ENCODE measurements around the gene SURF1. TPM values are rescaled to one million over a fixed set of nuclear protein-coding genes. Genes with fewer than 3 reads are reported as not detected.

SURF1 gene, protein sequence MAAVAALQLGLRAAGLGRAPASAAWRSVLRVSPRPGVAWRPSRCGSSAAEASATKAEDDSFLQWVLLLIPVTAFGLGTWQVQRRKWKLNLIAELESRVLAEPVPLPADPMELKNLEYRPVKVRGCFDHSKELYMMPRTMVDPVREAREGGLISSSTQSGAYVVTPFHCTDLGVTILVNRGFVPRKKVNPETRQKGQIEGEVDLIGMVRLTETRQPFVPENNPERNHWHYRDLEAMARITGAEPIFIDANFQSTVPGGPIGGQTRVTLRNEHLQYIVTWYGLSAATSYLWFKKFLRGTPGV
- total RNA-seq, result 36.2 and 39.4 TPM in 2 replicates
- long read RNA-seq, partial matches to known transcripts, result 0 of 4 reads
- long read RNA-seq, other reads (novel, unspliced or antisense), result 2 of 4 reads

DNA sequence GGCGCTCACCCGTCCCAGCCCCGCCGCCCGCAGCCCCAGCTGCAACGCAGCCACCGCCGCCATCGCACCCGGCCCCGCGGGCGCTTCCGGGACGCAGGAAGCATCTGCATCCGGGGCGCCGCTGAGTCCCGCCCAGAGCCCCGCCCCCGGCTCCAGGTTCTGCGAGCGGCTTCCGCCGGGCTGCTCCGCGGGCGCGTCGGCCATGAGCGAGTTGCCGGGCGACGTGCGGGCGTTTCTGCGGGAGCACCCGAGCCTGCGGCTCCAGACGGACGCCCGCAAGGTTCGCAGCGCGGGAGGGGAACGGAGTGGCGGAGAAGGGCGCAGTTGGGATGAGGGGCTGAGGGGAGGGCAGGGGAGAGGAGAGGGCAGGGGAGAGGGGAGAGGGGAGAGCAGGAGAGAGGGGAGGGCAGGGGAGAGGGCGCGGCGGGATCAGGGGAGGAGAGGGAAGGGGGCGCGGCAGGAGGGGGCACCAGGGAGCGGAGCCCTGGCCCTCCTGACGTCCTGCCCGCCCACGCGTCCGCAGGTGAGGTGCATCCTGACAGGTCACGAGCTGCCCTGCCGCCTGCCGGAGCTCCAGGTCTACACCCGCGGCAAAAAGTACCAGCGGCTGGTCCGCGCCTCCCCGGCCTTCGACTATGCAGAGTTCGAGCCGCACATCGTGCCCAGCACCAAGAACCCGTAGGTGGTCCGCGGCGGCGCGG lies at the start of gene SURF1, which contains the start of gene SURF2:
Gene SURF1, minus strand, starts transcription at position 97 of the 701 bp plus-strand sequence. Its CDS starts 34 bp downstream, at position 63.
Gene SURF2, plus strand, starts transcription at position 160 of the 701 bp plus-strand sequence. Its CDS starts 43 bp downstream, at position 203.
- Mint-ChIP-seq H3K36me3 (ENCODE audit: unreplicated experiment) (peaks cover 16% of the 10 kb centered on the region), H3K9me3 (ENCODE audit: unreplicated experiment) (no peaks in the 10 kb centered on the region), H3K27me3 (ENCODE audit: unreplicated experiment) (no peaks in the 10 kb centered on the region), H3K27ac (ENCODE audit: unreplicated experiment) (peak within 1 kb of the TSS; percentile 78), H3K4me3 (ENCODE audit: unreplicated experiment) (peak within 1 kb of the TSS; percentile 85), H3K4me1 (ENCODE audit: unreplicated experiment) (peaks cover 29% of the 10 kb centered on the region)
- TF ChIP-seq, protein P1, sequence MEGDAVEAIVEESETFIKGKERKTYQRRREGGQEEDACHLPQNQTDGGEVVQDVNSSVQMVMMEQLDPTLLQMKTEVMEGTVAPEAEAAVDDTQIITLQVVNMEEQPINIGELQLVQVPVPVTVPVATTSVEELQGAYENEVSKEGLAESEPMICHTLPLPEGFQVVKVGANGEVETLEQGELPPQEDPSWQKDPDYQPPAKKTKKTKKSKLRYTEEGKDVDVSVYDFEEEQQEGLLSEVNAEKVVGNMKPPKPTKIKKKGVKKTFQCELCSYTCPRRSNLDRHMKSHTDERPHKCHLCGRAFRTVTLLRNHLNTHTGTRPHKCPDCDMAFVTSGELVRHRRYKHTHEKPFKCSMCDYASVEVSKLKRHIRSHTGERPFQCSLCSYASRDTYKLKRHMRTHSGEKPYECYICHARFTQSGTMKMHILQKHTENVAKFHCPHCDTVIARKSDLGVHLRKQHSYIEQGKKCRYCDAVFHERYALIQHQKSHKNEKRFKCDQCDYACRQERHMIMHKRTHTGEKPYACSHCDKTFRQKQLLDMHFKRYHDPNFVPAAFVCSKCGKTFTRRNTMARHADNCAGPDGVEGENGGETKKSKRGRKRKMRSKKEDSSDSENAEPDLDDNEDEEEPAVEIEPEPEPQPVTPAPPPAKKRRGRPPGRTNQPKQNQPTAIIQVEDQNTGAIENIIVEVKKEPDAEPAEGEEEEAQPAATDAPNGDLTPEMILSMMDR (IDR thresholded peaks at IDR 0.05), result no peak
- DNase-seq (ENCODE audit: extremely low spot score, unreplicated experiment), result peak; percentile 94

DNA sequence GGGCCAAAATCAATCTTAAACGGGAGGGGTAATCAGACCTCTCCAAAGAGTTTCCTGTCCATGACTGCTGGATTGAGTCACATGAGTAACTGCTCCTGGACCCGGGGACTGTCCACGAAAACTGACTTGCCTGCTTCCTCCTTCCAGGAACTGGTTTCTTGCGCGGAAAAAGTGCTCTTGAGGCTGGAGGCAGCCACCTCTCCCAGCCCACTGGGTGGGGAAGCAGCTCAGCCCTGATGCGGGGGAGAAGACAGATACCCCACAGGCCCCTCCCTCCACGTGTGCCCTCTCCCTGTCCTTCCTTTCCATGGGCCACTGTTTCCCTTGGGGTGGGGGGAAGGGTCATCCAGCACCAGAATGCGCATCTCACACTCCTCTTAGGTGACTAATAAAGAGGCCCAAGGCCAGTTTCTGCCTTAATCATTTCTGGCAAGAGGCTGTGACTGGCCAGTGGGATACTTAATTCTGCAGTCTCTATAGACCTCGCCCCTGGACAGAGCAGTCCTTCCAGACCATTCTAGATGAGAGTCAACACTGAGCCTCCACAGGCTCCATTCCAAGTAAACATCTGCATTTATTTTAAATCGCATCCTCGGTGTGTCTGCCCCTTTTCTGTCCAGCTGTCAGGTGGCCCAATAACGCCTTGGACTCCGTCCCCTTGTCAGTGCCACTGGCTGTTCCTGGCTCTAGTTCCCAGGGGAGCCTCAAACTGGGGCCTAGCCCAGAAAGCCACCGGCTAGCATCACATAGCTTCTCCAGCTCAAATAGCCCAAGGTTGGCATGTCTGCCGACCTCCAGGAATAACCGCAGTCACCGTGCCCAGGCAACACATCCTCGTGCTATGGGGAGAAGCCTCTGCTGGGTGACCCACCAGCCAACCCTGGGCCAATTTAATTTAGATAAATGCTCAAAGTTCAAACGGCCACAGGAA lies 49.5 kb upstream of the SURF1 start:
- DNase-seq (ENCODE audit: extremely low spot score, unreplicated experiment), result no peak
- no peaks in the 10 kb centered on the region for H3K9me3 Mint-ChIP-seq (ENCODE audit: unreplicated experiment)
- no peaks in the 10 kb centered on the region for H3K27me3 Mint-ChIP-seq (ENCODE audit: unreplicated experiment)
- no peak overlapping the region for H3K4me3 Mint-ChIP-seq (ENCODE audit: unreplicated experiment)
- H3K4me1 Mint-ChIP-seq (ENCODE audit: unreplicated experiment), result peaks cover 2% of the 10 kb centered on the region
- TF ChIP-seq, protein P1 (IDR thresholded peaks at IDR 0.05), result no peak
- no peak overlapping the region for H3K27ac Mint-ChIP-seq (ENCODE audit: unreplicated experiment)
- H3K36me3 Mint-ChIP-seq (ENCODE audit: unreplicated experiment), result peaks cover 38% of the 10 kb centered on the region

DNA sequence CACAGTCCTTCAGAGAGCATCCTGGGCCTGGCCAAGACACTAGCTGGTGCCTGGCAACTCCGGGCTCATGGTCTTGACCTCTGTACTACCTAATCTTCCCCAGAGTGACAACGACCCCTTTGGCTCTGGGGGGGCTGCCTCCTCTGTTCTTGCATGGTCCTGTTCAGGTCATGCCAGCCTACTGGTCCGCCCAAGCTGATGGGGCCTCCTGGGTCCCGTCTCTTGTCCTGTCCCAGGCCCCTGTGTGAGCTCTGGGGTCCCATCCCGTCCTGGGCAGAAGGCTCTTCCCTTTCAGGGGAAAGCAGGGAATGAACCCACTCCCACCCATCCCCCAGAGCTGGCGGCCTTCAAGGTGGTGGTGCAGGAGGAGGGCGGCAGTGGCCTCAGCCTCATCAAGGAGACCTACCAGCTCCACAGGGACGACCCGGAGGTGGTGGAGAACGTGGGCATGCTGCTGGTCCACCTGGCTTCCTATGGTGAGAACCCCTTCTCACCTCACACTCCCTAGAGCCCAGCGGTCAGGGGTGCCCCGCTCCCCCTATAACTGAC lies 48.2 kb upstream of the SURF1 start:
- no peaks in the 10 kb centered on the region for H3K27me3 Mint-ChIP-seq (ENCODE audit: unreplicated experiment)
- peaks cover 2% of the 10 kb centered on the region for H3K4me1 Mint-ChIP-seq (ENCODE audit: unreplicated experiment)
- H3K36me3 Mint-ChIP-seq (ENCODE audit: unreplicated experiment), result peaks cover 26% of the 10 kb centered on the region
- DNase-seq (ENCODE audit: extremely low spot score, unreplicated experiment), result no peak
- TF ChIP-seq, protein P1 (IDR thresholded peaks at IDR 0.05), result no peak
- no peak overlapping the region for H3K27ac Mint-ChIP-seq (ENCODE audit: unreplicated experiment)
- no peaks in the 10 kb centered on the region for H3K9me3 Mint-ChIP-seq (ENCODE audit: unreplicated experiment)
- no peak overlapping the region for H3K4me3 Mint-ChIP-seq (ENCODE audit: unreplicated experiment)

DNA sequence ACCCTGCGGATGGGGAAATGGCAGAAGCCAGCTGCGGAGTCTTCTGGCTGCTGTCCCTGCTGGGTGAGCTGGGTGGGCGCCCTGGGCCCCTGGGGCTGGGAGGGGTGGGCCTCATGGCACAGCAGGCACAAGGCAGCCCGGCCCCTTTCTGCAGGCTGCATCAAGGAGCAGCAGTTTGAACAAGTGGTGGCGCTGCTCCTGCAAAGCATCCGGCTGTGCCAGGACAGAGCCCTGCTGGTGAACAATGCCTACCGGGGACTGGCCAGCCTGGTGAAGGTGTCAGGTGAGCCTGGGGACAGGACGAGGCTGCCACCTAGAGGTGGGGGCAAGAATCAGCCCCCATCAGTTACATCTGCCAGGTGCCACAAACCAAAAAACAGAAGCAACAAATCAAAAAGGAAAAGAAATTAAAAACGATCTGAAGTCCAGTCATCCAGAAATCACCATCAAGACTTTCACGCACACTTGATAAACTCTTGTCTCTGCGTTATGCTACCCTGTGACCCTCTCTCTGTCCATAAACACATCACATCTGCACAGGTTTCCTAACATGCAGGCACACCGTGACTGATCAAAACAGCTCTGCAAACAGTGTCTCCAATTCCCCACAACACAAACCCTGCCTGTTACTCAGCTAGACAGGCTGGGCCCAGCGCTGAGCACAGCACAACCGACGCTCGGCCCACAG lies 47.6 kb upstream of the SURF1 start:
- TF ChIP-seq, protein P1 (IDR thresholded peaks at IDR 0.05), result peak; percentile 44
- no peak overlapping the region for H3K4me3 Mint-ChIP-seq (ENCODE audit: unreplicated experiment)
- peaks cover 2% of the 10 kb centered on the region for H3K4me1 Mint-ChIP-seq (ENCODE audit: unreplicated experiment)
- no peaks in the 10 kb centered on the region for H3K27me3 Mint-ChIP-seq (ENCODE audit: unreplicated experiment)
- no peak for DNase-seq (ENCODE audit: extremely low spot score, unreplicated experiment)
- no peak overlapping the region for H3K27ac Mint-ChIP-seq (ENCODE audit: unreplicated experiment)
- peaks cover 25% of the 10 kb centered on the region for H3K36me3 Mint-ChIP-seq (ENCODE audit: unreplicated experiment)
- no peaks in the 10 kb centered on the region for H3K9me3 Mint-ChIP-seq (ENCODE audit: unreplicated experiment)

Measured in osteocyte (in vitro differentiated cells).